H9 (cell line): ENCODE measurements around the gene FSIP1. TPM values are rescaled to one million over a fixed set of nuclear protein-coding genes. Genes with fewer than 3 reads are reported as not detected.

ENCODE experiments used
- DNase-seq: peaks from one replicate; pipeline ENCODE4 v3.0.0-alpha.2; 2017
- H2AFZ ChIP-seq: one replicate; pipeline ENCODE4 v1.6.1; 2013; ENCODE audit warnings: mild to moderate bottlenecking, low read length, control low read depth, moderate library complexity
- H2AK5ac ChIP-seq: 2 replicates; pipeline ENCODE4 v1.6.1; 2013; ENCODE audit warnings: low read length, control low read depth, mixed read lengths; ENCODE audit not compliant: insufficient read length
- H2BK120ac ChIP-seq: one replicate; pipeline ENCODE4 v1.6.1; 2013; ENCODE audit warnings: low read depth, mild to moderate bottlenecking, low read length, control low read depth, inconsistent platforms; ENCODE audit not compliant: poor library complexity, severe bottlenecking
- H2BK12ac ChIP-seq: 2 replicates; pipeline ENCODE4 v1.6.1; 2013; ENCODE audit warnings: low read length, control low read depth, mixed read lengths, low read depth; ENCODE audit not compliant: insufficient read length
- H2BK15ac ChIP-seq: 2 replicates; pipeline ENCODE4 v1.6.1; 2013; ENCODE audit warnings: low read depth, low read length, control low read depth
- H2BK20ac ChIP-seq: one replicate; pipeline ENCODE4 v1.6.1; 2013; ENCODE audit warnings: low read depth, mild to moderate bottlenecking, low read length, control low read depth, inconsistent platforms; ENCODE audit not compliant: poor library complexity, severe bottlenecking
- H2BK5ac ChIP-seq: 2 replicates; pipeline ENCODE4 v1.6.1; 2013; ENCODE audit warnings: low read length, control low read depth, mixed read lengths; ENCODE audit not compliant: insufficient read length
- H3K14ac ChIP-seq: 2 replicates; pipeline ENCODE4 v1.6.1; 2013; ENCODE audit warnings: low read length, control low read depth; ENCODE audit not compliant: insufficient read depth
- H3K18ac ChIP-seq: 2 replicates; pipeline ENCODE4 v1.6.1; 2013; ENCODE audit warnings: low read depth, mild to moderate bottlenecking, mixed read lengths, low read length, control low read depth; ENCODE audit not compliant: insufficient read length
- H3K23ac ChIP-seq: 2 replicates; pipeline ENCODE4 v1.6.1; 2013; ENCODE audit warnings: low read length, control low read depth, mixed read lengths, low read depth; ENCODE audit not compliant: insufficient read length
- H3K23me2 ChIP-seq: 2 replicates; pipeline ENCODE4 v1.6.1; 2013; ENCODE audit warnings: low read depth, mild to moderate bottlenecking, mixed read lengths, low read length, control low read depth; ENCODE audit not compliant: insufficient read length, poor library complexity, severe bottlenecking
- H3K27ac ChIP-seq: 2 replicates; pipeline ENCODE4 v1.5.1; 2013; ENCODE audit warnings: low read length, control low read depth, mixed read lengths, low read depth; ENCODE audit not compliant: insufficient read length
- H3K27me3 ChIP-seq: 2 replicates; pipeline ENCODE4 v1.6.1; 2013; ENCODE audit warnings: low read length, control low read depth, inconsistent platforms; ENCODE audit not compliant: insufficient read depth
- H3K4ac ChIP-seq: 2 replicates; pipeline ENCODE4 v1.6.1; 2013; ENCODE audit warnings: low read depth, mild to moderate bottlenecking, control low read depth, inconsistent platforms, low read length, moderate library complexity
- H3K4me1 ChIP-seq: 2 replicates; pipeline ENCODE4 v1.6.1; 2013; ENCODE audit warnings: low read length, control low read depth, inconsistent platforms; ENCODE audit not compliant: insufficient read depth
- H3K4me2 ChIP-seq: 2 replicates; pipeline ENCODE4 v1.6.1; 2013; ENCODE audit warnings: low read length, control low read depth, mixed read lengths; ENCODE audit not compliant: insufficient read length, insufficient read depth
- H3K56ac ChIP-seq: 2 replicates; pipeline ENCODE4 v1.6.1; 2013; ENCODE audit warnings: low read depth, mild to moderate bottlenecking, mixed read lengths, low read length, control low read depth; ENCODE audit not compliant: insufficient read length
- H3K79me1 ChIP-seq: 2 replicates; pipeline ENCODE4 v1.6.1; 2013; ENCODE audit warnings: low read depth, mild to moderate bottlenecking, moderate library complexity, low read length, control low read depth, inconsistent platforms; ENCODE audit not compliant: insufficient read depth, poor library complexity, severe bottlenecking
- H3K79me2 ChIP-seq: 2 replicates; pipeline ENCODE4 v1.6.1; 2013; ENCODE audit warnings: low read length, control low read depth, inconsistent platforms; ENCODE audit not compliant: insufficient read depth
- H3K9ac ChIP-seq: 2 replicates; pipeline ENCODE4 v1.6.1; 2013; ENCODE audit warnings: low read length, control low read depth, mixed read lengths; ENCODE audit not compliant: insufficient read length; ENCODE audit errors: extremely low read depth
- H3K9me3 ChIP-seq: one replicate; pipeline ENCODE4 v1.6.1; 2013; ENCODE audit warnings: low read depth, low read length, inconsistent platforms; ENCODE audit not compliant: control insufficient read depth
- H3T11ph ChIP-seq: one replicate; pipeline ENCODE4 v1.6.1; 2013; ENCODE audit warnings: mild to moderate bottlenecking, low read length, control low read depth, inconsistent platforms
- H4K20me1 ChIP-seq: one replicate; pipeline ENCODE4 v1.6.1; 2013; ENCODE audit not compliant: control insufficient read depth, insufficient read length, insufficient read depth
- H4K5ac ChIP-seq: 2 replicates; pipeline ENCODE4 v1.6.1; 2013; ENCODE audit warnings: low read depth, mild to moderate bottlenecking, mixed read lengths, low read length, control low read depth; ENCODE audit not compliant: insufficient read length
- H4K8ac ChIP-seq: replicated peaks from 2 replicates; pipeline ENCODE4 v1.6.1; 2013; ENCODE audit warnings: low read length, control low read depth, mixed read lengths, low read depth; ENCODE audit not compliant: insufficient read length
- H4K91ac ChIP-seq: 2 replicates; pipeline ENCODE4 v1.6.1; 2013; ENCODE audit warnings: low read depth, mild to moderate bottlenecking, moderate library complexity, mixed read lengths, low read length, control low read depth; ENCODE audit not compliant: insufficient read length
- H3K27ac Mint-ChIP-seq, 3 experiments: 2 replicates in 2 of 3; 3 replicates in 1 of 3; pipeline ENCODE4 v1.8.0; 2020 to 2021; ENCODE audit warnings: mixed read lengths in 3 of 3, mild to moderate bottlenecking in 1 of 3, moderate library complexity in 1 of 3
- H3K27me3 Mint-ChIP-seq: 2 replicates; pipeline ENCODE4 v1.8.0; 2021; ENCODE audit warnings: low read depth, mild to moderate bottlenecking, moderate library complexity, mixed read lengths
- H3K36me3 Mint-ChIP-seq, 3 experiments: 2 replicates in 2 of 3; 3 replicates in 1 of 3; pipeline ENCODE4 v1.8.0; 2020 to 2021; ENCODE audit warnings: low read depth in 3 of 3, mixed read lengths in 3 of 3; ENCODE audit not compliant: insufficient read depth in 1 of 3
- H3K4me1 Mint-ChIP-seq, 2 experiments: 2 replicates each; pipeline ENCODE4 v1.8.0; 2020; ENCODE audit warnings: mixed read lengths in 2 of 2
- H3K4me3 Mint-ChIP-seq, 2 experiments: 2 replicates in 1 of 2; 3 replicates in 1 of 2; pipeline ENCODE4 v1.8.0; 2020 to 2021; ENCODE audit warnings: mild to moderate bottlenecking in 2 of 2, mixed read lengths in 2 of 2, moderate library complexity in 1 of 2
- H3K9me3 Mint-ChIP-seq, 2 experiments: 2 replicates in 1 of 2; 3 replicates in 1 of 2; pipeline ENCODE4 v1.8.0; 2020; ENCODE audit warnings: mild to moderate bottlenecking in 2 of 2, mixed read lengths in 2 of 2, moderate library complexity in 1 of 2
- WGBS: extraction: QIAGEN DNeasy Blood & Tissue Kit; methylation state at CpG from one replicate; pipeline ENCODE4 v1.1.7; 2013; ENCODE audit warnings: missing lambda C conversion rate, low lambda C conversion rate, mixed read lengths; ENCODE audit not compliant: insufficient read length; ENCODE audit errors: extremely low coverage; 5-methylcytosine and 5-hydroxymethylcytosine counted together
- total RNA-seq: library from RNA; stranded (reverse); gene quantifications from 2 replicates; pipeline ENCODE4 v1.2.1, GENCODE V29; 2021
- TF ChIP-seq, protein P1 (sequence below): fragments of 200-600 bp; sonication (generic); conservative IDR thresholded peaks from 3 replicates; pipeline ENCODE4 v1.8.0; 2021; ENCODE audit warnings: antibody characterized with exemption, mild to moderate bottlenecking

FSIP1 gene
- total RNA-seq, 1 experiment from 2014 or later, result 0.96 TPM

DNA sequence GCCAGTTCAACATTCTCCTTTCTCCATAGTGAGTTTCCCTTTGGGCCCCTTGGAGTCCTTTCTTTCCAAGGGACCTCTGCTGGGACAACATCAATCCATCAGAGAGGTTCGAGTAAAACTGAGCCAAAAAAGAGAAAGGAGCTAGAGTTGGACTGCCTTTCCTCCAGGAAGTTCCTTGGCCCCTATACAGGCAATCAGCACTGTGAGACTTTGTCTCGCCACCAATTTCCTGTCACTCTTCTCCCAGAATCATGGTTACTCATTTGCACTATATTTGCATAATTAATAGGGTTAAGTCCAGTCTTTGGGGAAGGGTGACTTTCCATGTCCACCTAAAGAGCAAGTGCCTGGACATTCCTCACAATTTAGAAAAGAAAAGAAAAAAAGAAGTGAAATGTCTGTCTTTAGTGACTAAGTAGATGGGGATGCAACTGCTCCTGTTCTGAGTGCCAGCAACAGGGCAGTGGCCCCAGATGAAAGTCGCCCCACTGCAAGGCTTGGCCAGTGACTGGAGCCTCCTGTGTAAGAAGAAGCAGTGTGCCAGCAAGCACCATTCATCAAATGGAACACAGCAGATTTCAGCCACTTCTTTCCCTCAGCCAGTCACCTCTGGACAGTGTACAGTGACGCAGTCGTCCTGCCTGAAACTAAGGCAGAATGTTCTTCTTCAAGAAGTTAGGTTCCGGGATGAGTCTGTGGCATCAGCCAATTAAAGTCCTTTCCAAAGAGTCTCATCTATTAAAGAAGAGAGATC lies 91.6 kb downstream of the FSIP1 start:
- no peak overlapping the region for H2BK12ac ChIP-seq
- H2BK20ac ChIP-seq, result no peak overlapping the region
- H3K14ac ChIP-seq, result no peak overlapping the region
- H3K4me1 ChIP-seq, result no peaks in the 10 kb centered on the region
- no peaks in the 10 kb centered on the region for H3K79me1 ChIP-seq
- H2BK15ac ChIP-seq, result no peak overlapping the region
- Mint-ChIP-seq H3K4me1 (peaks cover 43 to 45% of the 10 kb centered on the region in 2 experiments), H3K27ac (0 out of 7 replicates have a peak overlapping the region, but pooled peaks of 1 of the 3 experiments have one; percentile 9), H3K27me3 (no peaks in the 10 kb centered on the region), H3K4me3 (no peak overlapping the region), H3K36me3 (no peaks in the 10 kb centered on the region), H3K9me3 (no peaks in the 10 kb centered on the region; a peak in 1 of 5 replicates)
- H3K79me2 ChIP-seq, result no peaks in the 10 kb centered on the region
- no peak overlapping the region for H3K4ac ChIP-seq
- H3K9ac ChIP-seq, result no peak overlapping the region
- H3K27me3 ChIP-seq, result no peaks in the 10 kb centered on the region; the same call in 1 of the 2 replicates
- H2BK120ac ChIP-seq, result no peak overlapping the region
- H3K27ac ChIP-seq, result no peak overlapping the region
- no CpG with 5 or more reads among the region's 6 CpGs for WGBS
- no peak overlapping the region for H3K4me2 ChIP-seq
- H4K5ac ChIP-seq, result no peak overlapping the region
- DNase-seq, result no peak
- H3K9me3 ChIP-seq, result no peaks in the 10 kb centered on the region
- no peak overlapping the region for H2AFZ ChIP-seq
- no peak overlapping the region for H4K8ac ChIP-seq
- H3K56ac ChIP-seq, result no peak overlapping the region
- no peak overlapping the region for H3T11ph ChIP-seq
- H3K18ac ChIP-seq, result no peak overlapping the region
- no peaks in the 10 kb centered on the region for H4K20me1 ChIP-seq
- TF ChIP-seq, protein P1, sequence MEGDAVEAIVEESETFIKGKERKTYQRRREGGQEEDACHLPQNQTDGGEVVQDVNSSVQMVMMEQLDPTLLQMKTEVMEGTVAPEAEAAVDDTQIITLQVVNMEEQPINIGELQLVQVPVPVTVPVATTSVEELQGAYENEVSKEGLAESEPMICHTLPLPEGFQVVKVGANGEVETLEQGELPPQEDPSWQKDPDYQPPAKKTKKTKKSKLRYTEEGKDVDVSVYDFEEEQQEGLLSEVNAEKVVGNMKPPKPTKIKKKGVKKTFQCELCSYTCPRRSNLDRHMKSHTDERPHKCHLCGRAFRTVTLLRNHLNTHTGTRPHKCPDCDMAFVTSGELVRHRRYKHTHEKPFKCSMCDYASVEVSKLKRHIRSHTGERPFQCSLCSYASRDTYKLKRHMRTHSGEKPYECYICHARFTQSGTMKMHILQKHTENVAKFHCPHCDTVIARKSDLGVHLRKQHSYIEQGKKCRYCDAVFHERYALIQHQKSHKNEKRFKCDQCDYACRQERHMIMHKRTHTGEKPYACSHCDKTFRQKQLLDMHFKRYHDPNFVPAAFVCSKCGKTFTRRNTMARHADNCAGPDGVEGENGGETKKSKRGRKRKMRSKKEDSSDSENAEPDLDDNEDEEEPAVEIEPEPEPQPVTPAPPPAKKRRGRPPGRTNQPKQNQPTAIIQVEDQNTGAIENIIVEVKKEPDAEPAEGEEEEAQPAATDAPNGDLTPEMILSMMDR, result no peak
- no peak overlapping the region for H2BK5ac ChIP-seq
- no peak overlapping the region for H4K91ac ChIP-seq
- no peak overlapping the region for H2AK5ac ChIP-seq
- no peaks in the 10 kb centered on the region for H3K23me2 ChIP-seq
- no peak overlapping the region for H3K23ac ChIP-seq
